GM19438 (cell line): ENCODE data around the gene HGS.
A peak's percentile ranks its signal among the peaks of the same experiment; 100 is the strongest.
"Not testable (repeated sequence)": the region's sequence is repeated elsewhere in the genome, so short reads cannot be mapped to it uniquely, and the experiment has no call there.

ENCODE experiments used
- ATAC-seq: cut with Tn5 transposase; IDR thresholded peaks from one replicate; pipeline ENCODE4 v1.9.1; 2021; ENCODE audit warnings: low read depth; ENCODE audit not compliant: unreplicated experiment

The HGS gene

GRCh38 chr17:81656118-81656743, 27.6 kb upstream of the HGS start, which contains the start of gene PDE6G:
TSS of gene PDE6G (minus strand) at chr17:81656542. CDS start at chr17:81653305, 3,237 bp downstream.
- no peak for ATAC-seq

- ATAC-seq, result no peak
These were observed 27.0 kb upstream of the HGS start for GRCh38 chr17:81656835-81657234.

- ATAC-seq, result no peak
These were observed 24.8 kb upstream of the HGS start for GRCh38 chr17:81659038-81659437.

GRCh38 chr17:81660441-81660840, 23.4 kb upstream of the HGS start:
- no peak for ATAC-seq

GRCh38 chr17:81662002-81662401, 21.8 kb upstream of the HGS start:
- no peak for ATAC-seq

- no peak for ATAC-seq
These were observed 19.8 kb upstream of the HGS start for GRCh38 chr17:81664051-81664470.

GRCh38 chr17:81665205-81666091, 18.4 kb upstream of the HGS start:
- peak; percentile 3 for ATAC-seq

GRCh38 chr17:81666092-81666341, 17.8 kb upstream of the HGS start:
- no peak for ATAC-seq

- peak; percentile 88 for ATAC-seq
These were observed 17.2 kb upstream of the HGS start, which contains the start of the genes CCDC137 and OXLD1 for GRCh38 chr17:81666342-81667191. TSS of gene CCDC137 (plus strand) at chr17:81666737. CDS start at chr17:81666767, 30 bp downstream. TSS of gene OXLD1 (minus strand) at chr17:81666605. CDS start at chr17:81666577, 28 bp downstream.

GRCh38 chr17:81667754-81668153, 16.1 kb upstream of the HGS start:
- ATAC-seq, result no peak

- ATAC-seq, result no peak
These were observed 11.3 kb upstream of the HGS start for GRCh38 chr17:81672504-81672903.

- no peak for ATAC-seq
These were observed 10.9 kb upstream of the HGS start for GRCh38 chr17:81672954-81673353.

GRCh38 chr17:81673561-81674258, 10.1 kb upstream of the HGS start:
- ATAC-seq, result no peak

GRCh38 chr17:81675515-81676221, 8.1 kb upstream of the HGS start:
- not testable (repeated sequence) for ATAC-seq

GRCh38 chr17:81676906-81677305, 6.9 kb upstream of the HGS start:
- ATAC-seq, result no peak

- ATAC-seq, result no peak
These were observed 3.7 kb upstream of the HGS start for GRCh38 chr17:81680150-81680549.

GRCh38 chr17:81681672-81682071, 2.1 kb upstream of the HGS start:
- ATAC-seq, result no peak

- no peak for ATAC-seq
These were observed 1.1 kb upstream of the HGS start for GRCh38 chr17:81682565-81683207.

- ATAC-seq, result peak; percentile 7
These were observed 615 bp upstream of the HGS start for GRCh38 chr17:81683208-81683583.
